Naive B cell (primary cell): Measurements from ENCODE around the gene CKAP5. TPM values are rescaled to one million over a fixed set of nuclear protein-coding genes. Genes with fewer than 3 reads are reported as not detected.
"Not testable (repeated sequence)": the region's sequence is repeated elsewhere in the genome, so short reads cannot be mapped to it uniquely, and the experiment has no call there.

Experiments
- ATAC-seq, 2 donors: fragments of 150-1000 bp; cut with Tn5 transposase; 2 replicates each; pipeline ENCODE4 v1.10.0; 2021; ENCODE audit warnings: low read depth in 2 of 2, mild to moderate bottlenecking in 2 of 2, moderate library complexity in 2 of 2
- DNase-seq: peaks from one replicate; pipeline ENCODE4 v3.0.0; 2022
- H3K27ac Mint-ChIP-seq, 6 donors: one replicate each; pipeline ENCODE4 v1.8.0; 2020 to 2022; ENCODE audit warnings: mild to moderate bottlenecking in 6 of 6, mixed read lengths in 6 of 6, moderate library complexity in 5 of 6, inconsistent platforms in 2 of 6
- H3K27me3 Mint-ChIP-seq, 3 donors: one replicate each; pipeline ENCODE4 v1.8.0; 2021 to 2022; ENCODE audit warnings: mixed read lengths in 3 of 3, mild to moderate bottlenecking in 1 of 3
- H3K36me3 Mint-ChIP-seq, 2 donors: one replicate each; pipeline ENCODE4 v1.8.0; 2020 to 2022; ENCODE audit warnings: mixed read lengths in 2 of 2, inconsistent platforms in 1 of 2, mild to moderate bottlenecking in 1 of 2
- H3K4me1 Mint-ChIP-seq, 3 donors: one replicate each; pipeline ENCODE4 v1.8.0; 2020 to 2022; ENCODE audit warnings: mixed read lengths in 3 of 3, inconsistent platforms in 1 of 3, mild to moderate bottlenecking in 1 of 3, moderate library complexity in 1 of 3
- H3K4me3 Mint-ChIP-seq, 8 donors: one replicate each; pipeline ENCODE4 v1.8.0; 2020 to 2022; ENCODE audit warnings: mild to moderate bottlenecking in 8 of 8, mixed read lengths in 8 of 8, moderate library complexity in 8 of 8, inconsistent platforms in 2 of 8
- H3K9me3 Mint-ChIP-seq, 7 donors: one replicate each; pipeline ENCODE4 v1.8.0; 2020 to 2022; ENCODE audit warnings: mixed read lengths in 7 of 7, mild to moderate bottlenecking in 5 of 7, inconsistent platforms in 2 of 7, moderate library complexity in 1 of 7
- polyA plus RNA-seq, 6 donors: library from polyadenylated mRNA; unstranded; fragments of 300-500 nt; fragmentation: Illumina TruSeq; gene quantifications; one replicate each; pipeline ENCODE4 v1.2.3, GENCODE V29; 2021; ENCODE audit warnings: low read depth in 6 of 6

CKAP5 gene
- polyA plus RNA-seq, 6 donors from 2014 or later, result 6.7 to 16.0 (median 9.8) TPM; not detected in 1

DNA sequence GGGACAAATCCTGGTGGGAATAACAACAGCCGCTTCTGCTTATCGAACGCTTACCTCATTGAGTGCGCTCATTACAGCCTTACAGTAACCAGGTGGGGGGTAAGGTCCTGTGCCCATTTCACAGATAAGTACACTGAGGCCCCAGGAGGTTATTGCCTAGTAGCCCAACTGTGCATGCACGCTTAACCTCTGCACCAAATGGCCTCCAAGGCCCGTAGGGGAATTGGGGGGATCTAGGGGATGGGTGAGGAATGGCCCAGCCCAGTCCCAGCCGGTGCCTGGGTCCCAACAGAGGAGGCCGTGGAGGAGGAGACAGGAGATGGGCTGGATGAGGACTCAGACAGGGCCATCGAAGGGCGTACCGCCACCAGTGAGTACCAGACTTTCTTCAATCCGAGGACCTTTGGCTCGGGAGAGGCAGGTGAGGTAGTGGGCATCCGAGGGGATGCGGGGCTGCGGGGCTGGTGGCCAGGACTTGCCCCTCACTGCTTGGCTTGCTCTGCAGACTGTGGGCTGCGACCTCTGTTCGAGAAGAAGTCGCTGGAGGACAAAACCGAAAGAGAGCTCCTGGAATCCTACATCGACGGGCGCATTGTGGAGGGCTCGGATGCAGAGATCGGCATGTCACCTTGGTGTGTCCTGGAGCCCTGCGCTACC is 119.7 kb downstream of the CKAP5 start:
- Mint-ChIP-seq H3K4me1 (no peaks in the 10 kb centered on the region), H3K27ac (no peak overlapping the region), H3K9me3 (peaks cover 0 to 4% (median 0%) of the 10 kb centered on the region in 7 donors)

DNA sequence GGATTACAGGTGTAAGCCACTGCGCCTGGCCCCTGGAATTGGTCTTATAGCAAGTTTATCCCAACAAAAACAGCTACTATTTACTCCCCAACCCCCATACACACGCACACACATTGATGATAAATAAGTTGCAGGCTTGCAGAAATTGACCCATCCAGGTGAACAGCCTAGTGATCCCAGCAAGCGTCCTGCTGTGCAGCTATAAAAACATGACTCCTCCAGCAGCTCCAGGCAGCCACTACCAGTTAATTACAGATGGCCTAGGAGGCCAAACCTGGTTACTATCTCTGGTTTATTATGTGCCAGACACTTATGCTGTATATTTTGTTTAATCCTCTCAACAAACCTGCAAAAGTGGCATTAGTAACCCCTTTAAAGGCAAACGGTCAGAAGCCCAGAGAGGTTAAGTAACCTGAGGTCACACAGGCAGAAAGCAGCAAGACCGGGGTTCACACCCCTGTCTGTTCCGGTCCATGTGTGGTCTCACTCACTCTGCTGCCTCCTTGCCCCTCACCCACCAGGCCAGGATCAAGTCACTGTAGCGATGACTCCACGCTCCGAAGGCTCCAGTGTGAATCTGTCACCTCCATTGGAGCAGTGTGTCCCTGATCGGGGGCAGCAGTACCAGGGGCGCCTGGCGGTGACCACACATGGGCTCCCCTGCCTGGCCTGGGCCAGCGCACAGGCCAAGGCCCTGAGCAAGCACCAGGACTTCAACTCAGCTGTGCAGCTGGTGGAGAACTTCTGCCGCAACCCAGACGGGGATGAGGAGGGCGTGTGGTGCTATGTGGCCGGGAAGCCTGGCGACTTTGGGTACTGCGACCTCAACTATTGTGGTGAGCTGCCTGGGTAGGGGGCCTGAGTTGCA is 120.5 kb downstream of the CKAP5 start:
- H3K27ac Mint-ChIP-seq, result peak overlapping the region in 1 of 6 donors; percentile 33
- H3K4me1 Mint-ChIP-seq, result no peaks in the 10 kb centered on the region
- H3K9me3 Mint-ChIP-seq, result peaks cover 0 to 4% (median 0%) of the 10 kb centered on the region in 7 donors
- no peak for DNase-seq
- no peaks in the 10 kb centered on the region for H3K27me3 Mint-ChIP-seq
- ATAC-seq, result no peak
- H3K4me3 Mint-ChIP-seq, result no peak overlapping the region
- no peaks in the 10 kb centered on the region for H3K36me3 Mint-ChIP-seq

More for the DNA sequence above, 119.7 kb downstream of the CKAP5 start:
- Mint-ChIP-seq H3K36me3 (no peaks in the 10 kb centered on the region), H3K4me3 (no peak overlapping the region), H3K27me3 (no peaks in the 10 kb centered on the region)
- DNase-seq (no peak), ATAC-seq (no peak)

DNA sequence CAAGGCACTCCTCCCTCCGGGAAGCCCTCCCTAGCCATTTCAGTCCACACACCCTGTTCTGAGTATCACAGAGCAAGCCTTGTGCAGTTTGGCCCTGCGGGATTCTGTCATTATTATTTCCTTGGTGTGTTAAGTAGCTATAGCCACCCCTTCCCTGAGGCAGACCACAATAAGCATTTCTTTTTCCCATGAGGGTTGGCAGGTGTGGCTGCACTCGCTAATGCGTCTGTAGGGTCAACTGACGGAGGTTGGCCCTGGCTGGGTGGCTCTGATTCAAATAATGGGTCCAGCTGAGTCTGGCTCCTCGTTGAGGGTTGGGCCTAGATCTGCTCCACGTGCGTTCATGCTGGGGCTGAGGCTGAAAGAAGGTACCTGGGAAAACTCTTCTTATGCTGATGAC is 122.0 kb downstream of the CKAP5 start:
- H3K27ac Mint-ChIP-seq, result no peak overlapping the region
- no peak overlapping the region for H3K4me3 Mint-ChIP-seq
- H3K4me1 Mint-ChIP-seq, result no peaks in the 10 kb centered on the region
- ATAC-seq, result no peak
- H3K36me3 Mint-ChIP-seq, result no peaks in the 10 kb centered on the region
- H3K27me3 Mint-ChIP-seq, result no peaks in the 10 kb centered on the region
- H3K9me3 Mint-ChIP-seq, result peaks cover 0 to 4% (median 0%) of the 10 kb centered on the region in 7 donors
- no peak for DNase-seq

DNA sequence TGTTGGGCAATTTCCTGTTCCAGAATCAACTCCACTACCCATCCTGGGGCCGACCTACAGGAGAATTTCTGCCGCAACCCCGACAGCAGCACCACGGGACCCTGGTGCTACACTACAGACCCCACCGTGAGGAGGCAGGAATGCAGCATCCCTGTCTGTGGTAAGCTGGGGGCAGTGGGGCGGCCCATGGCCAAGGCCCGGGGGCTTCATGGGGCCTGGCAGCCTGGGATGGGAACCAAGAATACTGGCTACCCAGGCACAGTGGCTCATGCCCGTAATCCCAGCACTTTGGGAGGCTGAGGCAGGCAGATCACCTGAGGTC is 122.8 kb downstream of the CKAP5 start:
- Mint-ChIP-seq H3K9me3 (peaks cover 0 to 4% (median 0%) of the 10 kb centered on the region in 7 donors), H3K36me3 (no peaks in the 10 kb centered on the region), H3K27me3 (no peaks in the 10 kb centered on the region), H3K4me1 (no peaks in the 10 kb centered on the region), H3K27ac (peak overlapping the region in 1 of 6 donors; percentile 56), H3K4me3 (no peak overlapping the region)
- no peak for DNase-seq
- ATAC-seq, result no peak

DNA sequence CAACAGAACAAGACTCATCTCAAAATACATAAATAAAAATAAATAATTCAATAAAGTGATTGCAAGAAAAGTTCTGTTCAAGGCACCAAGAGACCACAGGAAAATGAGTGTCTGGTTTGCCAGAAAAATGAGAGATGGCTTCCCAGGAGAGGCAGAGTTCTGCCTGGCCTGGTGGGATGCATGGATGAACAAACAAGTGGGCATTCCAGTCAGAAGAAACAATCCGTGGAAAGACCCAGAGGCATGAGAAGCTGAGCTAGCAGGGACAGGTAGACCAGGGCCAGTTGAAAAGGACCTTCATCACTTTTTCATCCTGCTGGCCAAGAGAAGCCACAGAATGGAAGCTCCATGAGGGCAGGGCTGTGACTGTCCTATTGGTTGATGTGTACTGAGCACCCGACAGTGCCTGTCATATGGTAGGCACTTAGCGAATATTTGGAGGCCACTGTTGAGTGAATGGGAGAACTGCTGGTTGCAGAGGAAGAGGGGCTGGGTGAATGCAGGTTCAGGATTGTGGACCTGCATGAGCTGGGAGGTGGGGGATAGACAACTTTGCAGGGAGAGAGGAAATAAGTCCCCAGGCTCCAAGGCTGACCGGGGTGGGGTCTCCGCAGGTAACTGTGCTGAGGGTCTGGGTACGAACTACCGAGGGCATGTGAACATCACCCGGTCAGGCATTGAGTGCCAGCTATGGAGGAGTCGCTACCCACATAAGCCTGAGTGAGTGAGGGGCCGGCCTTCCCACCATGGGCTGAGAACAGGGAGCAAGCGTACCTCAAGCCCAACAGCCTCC is 123.3 kb downstream of the CKAP5 start:
- Mint-ChIP-seq H3K27ac (no peak overlapping the region), H3K4me1 (no peaks in the 10 kb centered on the region), H3K9me3 (peaks cover 0 to 4% (median 0%) of the 10 kb centered on the region in 7 donors), H3K4me3 (no peak overlapping the region), H3K27me3 (no peaks in the 10 kb centered on the region), H3K36me3 (no peaks in the 10 kb centered on the region)
- no peak for DNase-seq
- ATAC-seq, result no peak

DNA sequence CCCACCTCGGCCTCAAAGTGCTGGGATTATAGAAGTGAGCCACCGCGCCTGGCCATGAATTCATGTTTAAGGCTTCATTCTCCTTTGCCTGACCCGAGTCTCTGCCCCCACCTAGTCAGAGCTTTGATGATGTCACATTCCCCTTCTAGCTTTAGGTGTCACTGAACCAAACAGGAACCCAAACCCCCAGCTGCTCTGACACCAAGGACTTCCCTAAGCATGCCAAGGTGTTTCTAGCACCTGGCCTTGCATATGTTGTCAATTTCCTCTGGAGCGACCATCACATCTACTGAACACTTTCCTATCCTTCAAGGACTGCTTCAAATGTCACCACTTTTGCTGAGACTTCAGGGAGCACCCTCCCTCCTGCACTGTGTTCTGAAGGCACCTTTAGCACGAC is 124.8 kb downstream of the CKAP5 start:
- Mint-ChIP-seq H3K4me3 (no peak overlapping the region), H3K9me3 (peaks cover 0 to 4% (median 0%) of the 10 kb centered on the region in 7 donors), H3K36me3 (no peaks in the 10 kb centered on the region), H3K4me1 (no peaks in the 10 kb centered on the region), H3K27ac (peak overlapping the region in 1 of 6 donors; percentile 11), H3K27me3 (no peaks in the 10 kb centered on the region)
- ATAC-seq (no peak), DNase-seq (no peak)

DNA sequence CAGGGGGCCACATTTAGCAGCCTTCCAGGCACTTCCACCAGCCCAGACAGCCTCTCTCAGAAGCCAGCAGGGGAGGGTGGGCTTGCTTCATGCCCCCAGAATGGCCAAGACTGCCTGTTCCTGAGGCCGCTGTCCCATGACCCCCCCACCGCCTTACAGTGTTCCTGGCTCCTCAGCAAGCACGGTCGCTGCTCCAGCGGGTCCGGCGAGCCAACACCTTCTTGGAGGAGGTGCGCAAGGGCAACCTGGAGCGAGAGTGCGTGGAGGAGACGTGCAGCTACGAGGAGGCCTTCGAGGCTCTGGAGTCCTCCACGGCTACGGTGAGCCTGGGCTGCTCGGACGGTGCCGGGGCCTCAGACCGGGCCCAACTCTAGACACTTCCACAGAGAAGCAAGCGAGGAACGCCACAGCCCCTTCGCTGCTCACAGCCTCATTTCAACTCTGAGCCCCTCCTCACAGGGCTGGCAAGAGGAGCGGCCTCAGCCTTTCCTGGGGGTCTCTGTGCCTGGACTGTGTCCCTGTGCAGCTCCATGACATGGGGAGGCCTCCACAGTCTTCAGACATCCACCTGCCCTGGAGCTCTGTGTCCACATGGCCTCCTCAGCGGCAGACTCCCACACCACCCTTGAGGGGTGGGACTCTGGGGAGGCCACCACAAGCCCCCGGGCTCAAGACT is 126.4 kb downstream of the CKAP5 start:
- Mint-ChIP-seq H3K27me3 (no peaks in the 10 kb centered on the region), H3K9me3 (peaks cover 0 to 4% (median 0%) of the 10 kb centered on the region in 7 donors), H3K36me3 (no peaks in the 10 kb centered on the region), H3K27ac (no peak overlapping the region), H3K4me1 (no peaks in the 10 kb centered on the region), H3K4me3 (no peak overlapping the region)
- no peak for ATAC-seq
- no peak for DNase-seq

DNA sequence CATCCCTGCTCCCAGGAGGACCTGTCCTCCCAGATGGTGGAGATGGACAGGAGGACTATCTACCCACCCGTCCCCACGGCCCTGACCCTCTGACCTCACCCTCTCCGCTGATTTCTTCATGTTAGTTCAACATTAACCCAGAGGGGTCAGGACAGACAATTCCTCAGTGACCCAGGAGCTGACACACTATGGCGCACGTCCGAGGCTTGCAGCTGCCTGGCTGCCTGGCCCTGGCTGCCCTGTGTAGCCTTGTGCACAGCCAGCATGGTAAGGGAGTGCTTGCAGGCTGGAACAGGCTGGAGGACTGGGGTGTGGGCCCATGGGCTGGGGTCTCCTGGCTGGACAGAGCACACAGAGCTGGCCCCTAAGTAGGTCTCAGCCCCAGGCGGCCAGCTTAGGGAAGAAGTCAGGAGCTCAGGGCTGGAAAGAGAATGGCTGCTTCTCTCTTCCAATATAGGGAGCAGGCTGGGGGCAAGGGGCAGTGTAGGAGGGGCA is 127.0 kb downstream of the CKAP5 start, which contains the start of gene F2:
F2 (plus strand) TSS at position 166 of the 495 bp plus-strand sequence; CDS start at position 189, 23 bp downstream.
- Mint-ChIP-seq H3K36me3 (no peaks in the 10 kb centered on the region), H3K4me1 (no peaks in the 10 kb centered on the region), H3K9me3 (peaks cover 0 to 4% (median 0%) of the 10 kb centered on the region in 7 donors), H3K4me3 (no peak within 1 kb of the TSS), H3K27ac (peak within 1 kb of the TSS in 1 of 6 donors; percentile 34), H3K27me3 (no peaks in the 10 kb centered on the region)
- ATAC-seq, result no peak
- no peak for DNase-seq

DNA sequence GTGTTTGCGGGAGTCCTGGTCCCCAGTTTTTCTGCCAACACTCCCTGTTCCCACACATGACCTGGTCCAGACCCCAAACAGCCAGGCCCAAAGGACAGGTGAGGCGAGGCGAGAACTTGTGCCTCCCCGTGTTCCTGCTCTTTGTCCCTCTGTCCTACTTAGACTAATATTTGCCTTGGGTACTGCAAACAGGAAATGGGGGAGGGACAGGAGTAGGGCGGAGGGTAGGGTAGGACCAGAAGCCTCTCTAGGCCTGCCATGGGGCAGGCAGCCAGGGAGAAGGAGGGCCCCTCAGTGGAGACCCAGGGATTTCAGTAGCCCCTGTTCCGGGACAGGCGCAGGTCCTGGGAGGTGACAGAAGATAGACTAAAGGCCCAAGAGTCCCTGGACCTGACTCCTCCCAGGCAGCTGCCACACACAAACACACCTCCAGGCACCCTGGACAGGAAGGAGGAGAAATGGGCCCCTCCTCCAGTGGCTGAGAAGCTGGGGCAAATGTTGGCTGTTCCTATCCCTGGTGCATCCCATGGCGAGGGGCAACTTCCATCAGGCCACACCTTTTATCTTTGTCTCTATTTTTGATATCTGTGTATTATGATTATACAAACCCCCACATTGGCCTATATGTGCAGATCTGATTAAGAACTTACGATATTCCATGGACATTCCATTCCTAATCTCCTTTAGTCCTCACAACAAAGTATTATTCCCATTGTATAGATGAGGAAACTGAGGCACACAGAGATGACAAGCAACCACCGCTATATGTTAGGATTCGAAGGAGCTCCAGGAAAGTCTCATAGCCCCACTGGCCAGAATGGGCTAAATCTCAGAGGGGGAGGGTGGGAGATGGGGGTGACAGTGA is 127.7 kb downstream of the CKAP5 start:
- peaks cover 0 to 4% (median 0%) of the 10 kb centered on the region in 7 donors for H3K9me3 Mint-ChIP-seq
- peak overlapping the region in 1 of 6 donors; percentile 34 for H3K27ac Mint-ChIP-seq
- no peaks in the 10 kb centered on the region for H3K27me3 Mint-ChIP-seq
- H3K4me3 Mint-ChIP-seq, result no peak overlapping the region
- ATAC-seq, result no peak
- DNase-seq, result no peak
- no peaks in the 10 kb centered on the region for H3K4me1 Mint-ChIP-seq
- H3K36me3 Mint-ChIP-seq, result no peaks in the 10 kb centered on the region

DNA sequence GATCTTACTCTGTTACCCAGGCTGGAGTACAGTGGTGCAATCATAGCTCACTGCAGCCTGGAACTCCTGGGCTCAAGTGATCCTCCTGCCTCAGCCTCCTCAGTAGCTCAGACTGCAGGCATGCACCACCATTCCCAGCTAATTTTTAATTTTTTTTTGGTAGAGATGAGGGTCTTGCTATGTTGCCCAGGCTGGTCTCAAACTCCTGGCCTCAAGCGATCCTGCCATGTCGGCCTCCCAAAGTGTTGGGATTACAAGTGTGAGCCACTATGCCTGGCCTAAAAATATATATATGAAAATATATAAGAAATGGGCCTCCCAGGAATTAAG is 128.3 kb downstream of the CKAP5 start:
- not testable (repeated sequence) for ATAC-seq, DNase-seq, H3K4me3 Mint-ChIP-seq, H3K4me1 Mint-ChIP-seq, H3K9me3 Mint-ChIP-seq, H3K36me3 Mint-ChIP-seq, H3K27me3 Mint-ChIP-seq
- peak overlapping the region in 1 of 6 donors; percentile 69 for H3K27ac Mint-ChIP-seq

DNA sequence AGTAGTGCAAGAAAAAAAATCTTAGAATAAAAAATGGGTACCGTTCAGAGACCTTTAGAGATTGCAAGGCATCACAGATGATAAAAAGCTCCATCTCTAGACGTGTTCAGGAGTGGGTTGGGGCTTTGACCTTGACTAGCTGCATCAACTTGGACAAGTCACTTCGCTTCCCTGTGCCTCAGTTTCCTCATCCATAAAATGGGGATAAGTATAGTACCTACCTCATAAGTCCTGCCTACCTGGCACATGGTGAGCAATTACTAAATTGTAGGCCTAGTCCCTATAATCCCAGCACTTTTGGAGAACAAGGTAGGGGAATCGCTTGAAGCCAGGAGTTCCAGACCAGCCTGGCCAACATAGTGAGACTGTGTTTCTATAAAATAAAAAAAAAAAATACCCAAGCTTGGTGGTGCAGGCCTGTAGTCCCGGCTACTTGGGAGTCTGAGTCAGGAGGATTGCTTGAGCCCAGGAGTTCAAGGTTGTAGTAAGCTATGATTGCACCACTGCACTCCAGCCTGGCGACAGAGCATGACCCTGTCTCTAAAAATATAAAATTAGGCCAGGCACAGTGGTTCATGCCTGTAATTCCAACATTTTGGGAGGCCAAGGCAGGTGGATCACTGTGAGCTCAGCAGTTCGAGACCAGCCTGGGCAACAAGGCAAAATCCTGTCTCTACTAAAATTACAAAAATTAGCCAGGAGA is 133.1 kb downstream of the CKAP5 start:
- no peak overlapping the region for H3K27ac Mint-ChIP-seq
- H3K4me1 Mint-ChIP-seq, result no peaks in the 10 kb centered on the region
- H3K27me3 Mint-ChIP-seq, result no peaks in the 10 kb centered on the region
- H3K4me3 Mint-ChIP-seq, result no peak overlapping the region
- no peaks in the 10 kb centered on the region for H3K36me3 Mint-ChIP-seq
- no peaks in the 10 kb centered on the region for H3K9me3 Mint-ChIP-seq
- no peak for ATAC-seq
- no peak for DNase-seq

DNA sequence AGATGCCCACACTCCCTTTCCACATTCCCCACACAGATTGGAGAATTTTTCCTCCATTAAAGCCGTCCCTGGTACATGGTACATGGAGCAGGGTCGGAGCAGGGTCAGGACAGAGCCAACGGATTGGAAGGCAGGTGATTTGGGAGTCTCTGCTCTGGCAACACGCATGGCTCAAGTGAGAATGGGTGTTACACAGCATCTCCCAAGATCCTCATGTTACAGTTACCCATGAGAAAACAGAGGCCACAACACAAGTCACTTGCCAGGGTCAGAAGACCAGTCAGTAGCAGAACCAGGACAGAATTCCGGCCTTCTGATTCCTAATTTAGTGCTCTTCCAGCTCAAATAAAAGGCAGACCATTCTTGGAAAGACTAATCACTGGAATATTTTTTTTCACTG is 134.8 kb downstream of the CKAP5 start:
- Mint-ChIP-seq H3K27me3 (no peaks in the 10 kb centered on the region), H3K9me3 (no peaks in the 10 kb centered on the region), H3K36me3 (peaks cover 0 to 5% of the 10 kb centered on the region in 2 donors), H3K4me3 (no peak overlapping the region), H3K27ac (no peak overlapping the region), H3K4me1 (peaks cover 0 to 11% (median 3%) of the 10 kb centered on the region in 3 donors)
- DNase-seq, result no peak
- no peak for ATAC-seq
